PFSK-1 (cell line): ENCODE data around the gene DHX16.
A peak's percentile ranks its signal among the peaks of the same experiment; 100 is the strongest.

Experiments used
- POLR2AphosphoS5 ChIP-seq: IDR thresholded peaks from 2 replicates; pipeline ENCODE4 v1.6.1; 2012; ENCODE audit warnings: low read depth, mild to moderate bottlenecking, control low read depth, low read length, moderate library complexity
- SIN3A ChIP-seq: IDR thresholded peaks from 2 replicates; pipeline ENCODE4 v1.6.1; 2012; ENCODE audit warnings: mild to moderate bottlenecking, low read length, moderate library complexity, borderline replicate concordance; ENCODE audit not compliant: insufficient read depth
- TAF1 ChIP-seq: IDR thresholded peaks from 2 replicates; pipeline ENCODE4 v1.6.1; 2012; ENCODE audit warnings: low read length, control low read depth, borderline replicate concordance; ENCODE audit not compliant: insufficient read depth

GRCh38 chr6:30672445-30673253, at the start of gene DHX16:
- TF ChIP-seq TAF1 (peak; percentile 77; the same call in 1 of the 2 replicates), SIN3A (peak; percentile 89), POLR2AphosphoS5 (peak; percentile 85)
